GM21576 (cell line): ENCODE results near the gene RAPGEF1.
"Not testable (repeated sequence)": the region's sequence is repeated elsewhere in the genome, so short reads cannot be mapped to it uniquely, and the experiment has no call there.

ENCODE experiments used
- ATAC-seq: cut with Tn5 transposase; IDR thresholded peaks from one replicate; pipeline ENCODE4 v1.9.1; 2021; ENCODE audit warnings: mild to moderate bottlenecking, moderate library complexity; ENCODE audit not compliant: unreplicated experiment

RAPGEF1 gene

GRCh38 chr9:131656356-131657036 is 83.4 kb downstream of the RAPGEF1 start:
- peak; percentile 64 for ATAC-seq

GRCh38 chr9:131654369-131654768 is 85.5 kb downstream of the RAPGEF1 start:
- ATAC-seq: not testable (repeated sequence)

- no peak for ATAC-seq
Observed at GRCh38 chr9:131651599-131651998, 88.3 kb downstream of the RAPGEF1 start.

GRCh38 chr9:131651160-131651559 is 88.7 kb downstream of the RAPGEF1 start:
- ATAC-seq: no peak

GRCh38 chr9:131650254-131650653 is 89.6 kb downstream of the RAPGEF1 start:
- ATAC-seq: no peak

- no peak for ATAC-seq
Observed at GRCh38 chr9:131649646-131650045, 90.2 kb downstream of the RAPGEF1 start.

- ATAC-seq: peak; percentile 42
Observed at GRCh38 chr9:131645078-131645776, 94.6 kb downstream of the RAPGEF1 start.

- ATAC-seq: peak; percentile 57
Observed at GRCh38 chr9:131642496-131643083, 97.3 kb downstream of the RAPGEF1 start.

GRCh38 chr9:131641618-131642495 is 98.0 kb downstream of the RAPGEF1 start:
- no peak for ATAC-seq

- ATAC-seq: no peak
Observed at GRCh38 chr9:131640438-131641137, 99.3 kb downstream of the RAPGEF1 start.

- ATAC-seq: no peak
Observed at GRCh38 chr9:131639769-131640437, 100.0 kb downstream of the RAPGEF1 start.

GRCh38 chr9:131636593-131636992 is 103.3 kb downstream of the RAPGEF1 start:
- no peak for ATAC-seq

GRCh38 chr9:131635892-131636291 is 104.0 kb downstream of the RAPGEF1 start:
- ATAC-seq: no peak

GRCh38 chr9:131635285-131635684 is 104.6 kb downstream of the RAPGEF1 start:
- ATAC-seq: no peak

- no peak for ATAC-seq
Observed at GRCh38 chr9:131633491-131634031, 106.3 kb downstream of the RAPGEF1 start.

GRCh38 chr9:131631306-131631705 is 108.6 kb downstream of the RAPGEF1 start:
- ATAC-seq: no peak

- peak; percentile 45 for ATAC-seq
Observed at GRCh38 chr9:131630205-131630831, 109.6 kb downstream of the RAPGEF1 start.

GRCh38 chr9:131629825-131630204 is 110.1 kb downstream of the RAPGEF1 start:
- no peak for ATAC-seq

- no peak for ATAC-seq
Observed at GRCh38 chr9:131629226-131629500, 110.7 kb downstream of the RAPGEF1 start.
